PC-3 (cell line): ENCODE results near the gene GALNTL6. TPM values are rescaled to one million over a fixed set of nuclear protein-coding genes. Genes with fewer than 3 reads are reported as not detected.

Experiments
- ATAC-seq: fragments of 200-7000 bp; cut with Tn5 transposase; 2 replicates; pipeline ENCODE4 v1.9.1; 2020; ENCODE audit warnings: mild to moderate bottlenecking, moderate library complexity
- BruUV-seq: library from RNA; stranded (reverse); fragments of 400-500 nt; replicated peaks from 2 replicates; lab custom pipeline; 2021; lab: Mats Ljungman, UMichigan
- CTCF ChIA-PET: fragments of 300-600 bp; sonication (Branson Sonifier 250); formaldehyde crosslinking; loops from one replicate; lab custom pipeline; 2022; ENCODE audit warnings: antibody characterized with exemption; lab: Charles Lee
- POLR2A ChIA-PET: fragments of 300-600 bp; sonication (Branson Sonifier 250); formaldehyde crosslinking; loops from one replicate; lab custom pipeline; 2022; ENCODE audit warnings: antibody characterized with exemption; ENCODE audit not compliant: unreplicated experiment; lab: Charles Lee
- DNase-seq: peaks from one replicate; pipeline ENCODE4 v3.0.0-alpha.2; 2015
- H2AFZ ChIP-seq: fragments of 300-600 bp; sonication (generic); 2 replicates; pipeline ENCODE4 v1.6.0; 2016; ENCODE audit warnings: antibody characterized with exemption, low read length
- H3F3A ChIP-seq: fragments of 300-600 bp; sonication (generic); one replicate; pipeline ENCODE4 v1.6.0; 2017; ENCODE audit warnings: antibody characterized with exemption, low read length, control low read depth, mild to moderate bottlenecking; ENCODE audit not compliant: unreplicated experiment
- H3K27ac ChIP-seq: fragments of 300-600 bp; sonication (generic); 2 replicates; pipeline ENCODE4 v1.5.1; 2016; ENCODE audit warnings: mild to moderate bottlenecking, low read length
- H3K27me3 ChIP-seq: fragments of 300-600 bp; sonication (generic); 2 replicates; pipeline ENCODE4 v1.6.1; 2016; ENCODE audit warnings: low read length, mixed read lengths
- H3K36me3 ChIP-seq: fragments of 300-600 bp; sonication (generic); 2 replicates; pipeline ENCODE4 v1.6.1; 2016; ENCODE audit warnings: low read depth, mixed run types, low read length, mixed read lengths
- H3K4me1 ChIP-seq: fragments of 300-600 bp; sonication (generic); 2 replicates; pipeline ENCODE4 v1.5.1; 2016; ENCODE audit warnings: low read length; ENCODE audit not compliant: insufficient read depth
- H3K4me2 ChIP-seq: fragments of 300-600 bp; sonication (generic); 2 replicates; pipeline ENCODE4 v1.6.0; 2016; ENCODE audit warnings: low read length
- H3K4me3 ChIP-seq: fragments of 300-600 bp; sonication (generic); 2 replicates; pipeline ENCODE4 v1.5.1; 2016; ENCODE audit warnings: mild to moderate bottlenecking, low read length, mixed read lengths
- H3K79me2 ChIP-seq: fragments of 300-600 bp; sonication (generic); 2 replicates; pipeline ENCODE4 v1.6.1; 2017; ENCODE audit warnings: low read length, mixed read lengths
- H3K9ac ChIP-seq: fragments of 300-600 bp; sonication (generic); 2 replicates; pipeline ENCODE4 v1.6.0; 2016; ENCODE audit warnings: mild to moderate bottlenecking, low read length
- H3K9me2 ChIP-seq: fragments of 300-600 bp; sonication (generic); replicated peaks from 2 replicates; pipeline ENCODE4 v1.6.1; 2016; ENCODE audit warnings: mixed run types, low read length, mixed read lengths
- H3K9me3 ChIP-seq: fragments of 300-600 bp; sonication (generic); 2 replicates; pipeline ENCODE4 v1.6.1; 2016; ENCODE audit warnings: low read length, mixed read lengths
- H4K20me1 ChIP-seq: fragments of 300-600 bp; sonication (generic); 2 replicates; pipeline ENCODE4 v1.6.1; 2016; ENCODE audit warnings: low read length, mixed read lengths
- EZH2 ChIP-seq: fragments of 300-600 bp; sonication (generic); IDR thresholded peaks from one replicate; pipeline ENCODE4 v1.6.1; 2017; ENCODE audit warnings: antibody characterized with exemption, mild to moderate bottlenecking, low read length; ENCODE audit not compliant: unreplicated experiment
- EZH2phosphoT487 ChIP-seq: fragments of 300-600 bp; sonication (generic); IDR thresholded peaks from 2 replicates; pipeline ENCODE4 v1.6.1; 2018; ENCODE audit warnings: mild to moderate bottlenecking, antibody characterized with exemption, low read length, borderline replicate concordance
- intact Hi-C: fragments of 100-400 bp; cut with micrococcal nuclease; formaldehyde crosslinking; loops from 2 replicates; pipeline ENCODE4 v1.9.0; 2023
- total RNA-seq: library from RNA; depleted of rRNA; stranded (reverse); fragments of >200 nt; gene quantifications from 2 replicates; pipeline ENCODE4 v1.2.3, GENCODE V29; 2014
- TF ChIP-seq, protein P1 (sequence below): fragments of 300-600 bp; sonication (generic); conservative IDR thresholded peaks from 2 replicates; pipeline ENCODE4 v1.5.1; 2017; ENCODE audit warnings: antibody characterized with exemption, low read depth, mild to moderate bottlenecking, low read length

GALNTL6 gene
- total RNA-seq, 1 experiment from 2014 or later: not detected

DNA sequence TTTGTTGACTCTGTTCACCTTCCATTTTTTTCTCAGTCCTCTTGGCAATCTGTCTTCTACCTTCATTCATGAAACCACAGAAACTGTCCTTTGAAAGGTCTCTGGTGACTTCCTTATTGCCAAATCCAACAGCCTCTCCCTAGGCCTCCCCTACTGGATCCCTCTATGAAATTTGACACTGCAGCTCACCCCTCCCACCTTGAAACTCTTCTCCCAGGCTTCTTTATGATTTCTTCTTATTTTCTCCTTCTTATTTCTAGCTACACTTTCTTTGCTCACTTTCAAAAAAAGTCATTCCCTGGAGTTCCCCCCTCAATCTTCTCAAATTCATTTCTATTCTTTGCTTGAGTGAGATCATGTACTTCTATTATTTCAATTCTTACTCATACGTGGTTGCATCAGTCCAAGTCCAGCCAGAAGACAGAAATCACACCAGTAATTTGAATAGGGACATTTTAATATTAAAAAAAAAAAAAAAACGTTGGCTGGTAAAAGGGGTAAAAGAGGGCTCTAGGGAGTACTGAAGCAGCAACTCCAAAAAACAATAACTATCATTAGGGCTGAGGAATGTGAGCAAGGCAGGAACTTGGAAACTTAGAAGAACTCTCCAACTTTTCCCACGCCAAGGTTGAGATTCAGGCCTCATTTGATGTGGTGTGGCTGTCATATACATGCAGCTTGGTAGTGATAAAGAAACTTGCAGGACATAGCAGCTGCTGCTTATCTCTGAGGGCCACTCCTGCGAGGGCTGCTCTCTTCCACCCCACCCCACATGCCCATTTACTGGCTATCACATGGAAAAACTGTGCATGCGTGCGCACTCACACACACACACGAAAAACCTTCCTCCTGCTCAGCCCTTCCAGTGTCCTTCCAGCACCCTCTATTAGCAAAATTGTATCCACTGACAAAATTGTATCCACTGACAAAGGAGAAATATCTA lies 1185.6 kb downstream of the GALNTL6 start:
- Histone ChIP-seq H3K4me2 (peak overlapping the region; percentile 25), H3K9me3 (no peaks in the 10 kb centered on the region), H3K36me3 (no peaks in the 10 kb centered on the region), H3K27me3 (no peaks in the 10 kb centered on the region), H3K27ac (peak overlapping the region; percentile 53), H3K4me1 (peaks cover 42% of the 10 kb centered on the region), H3F3A (no peaks in the 10 kb centered on the region), H2AFZ (no peak overlapping the region), H3K79me2 (no peaks in the 10 kb centered on the region), H3K9me2 (no peaks in the 10 kb centered on the region), H3K4me3 (no peak overlapping the region), H4K20me1 (no peaks in the 10 kb centered on the region), H3K9ac (no peak overlapping the region)
- intact Hi-C loops: loop anchor here (10.0 kb wide), 1 partner anchor 144 kb away; no protein-coding TSS in a partner anchor
- no TSS peak for BruUV-seq
- TF ChIP-seq EZH2phosphoT487 (no peak), EZH2 (no peak)
- TF ChIP-seq, protein P1, sequence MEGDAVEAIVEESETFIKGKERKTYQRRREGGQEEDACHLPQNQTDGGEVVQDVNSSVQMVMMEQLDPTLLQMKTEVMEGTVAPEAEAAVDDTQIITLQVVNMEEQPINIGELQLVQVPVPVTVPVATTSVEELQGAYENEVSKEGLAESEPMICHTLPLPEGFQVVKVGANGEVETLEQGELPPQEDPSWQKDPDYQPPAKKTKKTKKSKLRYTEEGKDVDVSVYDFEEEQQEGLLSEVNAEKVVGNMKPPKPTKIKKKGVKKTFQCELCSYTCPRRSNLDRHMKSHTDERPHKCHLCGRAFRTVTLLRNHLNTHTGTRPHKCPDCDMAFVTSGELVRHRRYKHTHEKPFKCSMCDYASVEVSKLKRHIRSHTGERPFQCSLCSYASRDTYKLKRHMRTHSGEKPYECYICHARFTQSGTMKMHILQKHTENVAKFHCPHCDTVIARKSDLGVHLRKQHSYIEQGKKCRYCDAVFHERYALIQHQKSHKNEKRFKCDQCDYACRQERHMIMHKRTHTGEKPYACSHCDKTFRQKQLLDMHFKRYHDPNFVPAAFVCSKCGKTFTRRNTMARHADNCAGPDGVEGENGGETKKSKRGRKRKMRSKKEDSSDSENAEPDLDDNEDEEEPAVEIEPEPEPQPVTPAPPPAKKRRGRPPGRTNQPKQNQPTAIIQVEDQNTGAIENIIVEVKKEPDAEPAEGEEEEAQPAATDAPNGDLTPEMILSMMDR: no peak
- peak; percentile 51 for DNase-seq
- CTCF ChIA-PET: no interaction called here
- POLR2A ChIA-PET: no interaction called here
- ATAC-seq: peak; percentile 13; the same call in 1 of the 2 replicates

DNA sequence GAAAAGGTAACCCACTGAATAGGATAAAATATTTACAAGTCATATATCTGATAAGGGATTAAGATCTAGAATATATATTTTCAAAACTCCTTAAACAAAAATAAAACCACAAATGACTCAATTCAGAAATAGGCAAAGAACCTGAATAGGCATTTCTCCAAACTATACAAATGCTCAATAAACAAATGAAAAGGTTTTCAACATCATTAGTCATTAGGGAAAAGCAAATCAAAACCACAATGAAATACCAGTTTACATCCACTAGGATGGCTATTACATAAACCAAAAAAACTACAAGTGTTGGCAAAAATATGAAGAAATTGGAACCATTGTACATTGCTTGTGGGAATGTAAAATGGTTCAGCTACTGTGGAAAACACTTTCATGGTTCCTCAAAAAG lies 1188.4 kb downstream of the GALNTL6 start:
- no TSS peak for BruUV-seq
- intact Hi-C loops: loop anchor here (1.0 to 10.0 kb wide), 2 partner anchors 39 to 107 kb away; no protein-coding TSS in a partner anchor
- H3K27ac ChIP-seq: peak overlapping the region; percentile 54
- peak overlapping the region; percentile 49 for H3K4me2 ChIP-seq
- ATAC-seq (peak; percentile 82), DNase-seq (peak; percentile 86)
- H3K27me3 ChIP-seq: no peaks in the 10 kb centered on the region
- no peaks in the 10 kb centered on the region for H3F3A ChIP-seq
- ChIA-PET POLR2A (no interaction called here), CTCF (interaction anchor here (0.7 kb wide), 1 partner anchor 50 kb away, joined by 4 read pairs; no protein-coding TSS in a partner anchor)
- H3K4me3 ChIP-seq: no peak overlapping the region
- no peaks in the 10 kb centered on the region for H3K79me2 ChIP-seq
- no peak overlapping the region for H2AFZ ChIP-seq
- no peaks in the 10 kb centered on the region for H4K20me1 ChIP-seq
- no peaks in the 10 kb centered on the region for H3K9me2 ChIP-seq
- H3K4me1 ChIP-seq: peaks cover 39% of the 10 kb centered on the region
- no peak overlapping the region for H3K9ac ChIP-seq
- no peak for TF ChIP-seq EZH2phosphoT487
- TF ChIP-seq, protein P1: no peak
- TF ChIP-seq EZH2: no peak
- no peaks in the 10 kb centered on the region for H3K9me3 ChIP-seq
- H3K36me3 ChIP-seq: no peaks in the 10 kb centered on the region
